VCaP (cell line): ENCODE measurements around the gene FOXA3.
"Not testable (repeated sequence)": the region's sequence is repeated elsewhere in the genome, so short reads cannot be mapped to it uniquely, and the experiment has no call there.

Source experiments
- H3K27ac ChIP-seq: fragments of 450-650 bp; 2 replicates; pipeline ENCODE4 v1.5.1; 2017
- CTCF ChIP-seq: fragments of 450-650 bp; conservative IDR thresholded peaks from 2 replicates; pipeline ENCODE4 v1.5.1; 2017; ENCODE audit warnings: mild to moderate bottlenecking, moderate library complexity

Gene FOXA3

DNA sequence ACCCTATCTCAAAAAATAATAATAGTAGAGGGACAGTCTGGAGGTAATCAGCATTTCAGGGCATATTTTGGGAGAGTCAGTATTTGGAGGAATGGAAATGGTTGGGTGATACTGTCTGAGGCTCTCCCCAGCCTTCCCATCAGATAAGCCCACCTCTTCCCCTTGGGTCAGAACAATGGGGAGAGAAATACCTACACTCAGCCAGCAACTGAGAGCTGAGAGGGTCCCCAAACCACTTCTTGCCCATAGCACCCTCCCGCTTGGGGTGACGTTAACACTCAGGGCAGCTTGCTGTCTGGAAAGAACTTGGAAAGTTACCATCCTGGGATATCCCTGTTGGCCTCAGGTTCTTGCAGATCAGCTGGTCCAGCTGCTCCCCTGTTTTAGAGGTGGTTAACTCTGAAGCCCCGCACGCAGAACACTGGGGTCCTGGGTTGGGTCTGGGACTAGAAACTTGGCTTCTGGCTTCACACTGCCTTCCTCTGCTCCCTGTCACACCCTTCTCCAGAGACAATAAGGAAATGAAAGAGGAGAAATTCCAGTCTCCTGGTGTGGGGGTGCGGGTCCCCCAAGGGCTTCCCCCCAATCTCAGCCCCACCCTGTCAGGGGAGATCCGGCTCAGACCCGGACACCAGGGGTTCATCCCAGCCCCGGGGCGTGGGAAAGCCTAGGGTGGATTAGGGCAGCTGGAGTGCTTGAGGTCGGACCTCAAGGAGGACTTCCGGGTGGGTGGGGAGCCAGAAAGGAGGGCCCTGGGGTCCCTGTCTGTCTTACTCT, 2.5 kb downstream of the FOXA3 start:
- no peak for TF ChIP-seq CTCF
- H3K27ac ChIP-seq, result no peak overlapping the region

- not testable (repeated sequence) for H3K27ac ChIP-seq
Observed at GRCh38 chr19:45867241-45867640, 3.1 kb downstream of the FOXA3 start.

- TF ChIP-seq CTCF, result no peak
Observed at GRCh38 chr19:45870798-45871197, 6.7 kb downstream of the FOXA3 start.

DNA sequence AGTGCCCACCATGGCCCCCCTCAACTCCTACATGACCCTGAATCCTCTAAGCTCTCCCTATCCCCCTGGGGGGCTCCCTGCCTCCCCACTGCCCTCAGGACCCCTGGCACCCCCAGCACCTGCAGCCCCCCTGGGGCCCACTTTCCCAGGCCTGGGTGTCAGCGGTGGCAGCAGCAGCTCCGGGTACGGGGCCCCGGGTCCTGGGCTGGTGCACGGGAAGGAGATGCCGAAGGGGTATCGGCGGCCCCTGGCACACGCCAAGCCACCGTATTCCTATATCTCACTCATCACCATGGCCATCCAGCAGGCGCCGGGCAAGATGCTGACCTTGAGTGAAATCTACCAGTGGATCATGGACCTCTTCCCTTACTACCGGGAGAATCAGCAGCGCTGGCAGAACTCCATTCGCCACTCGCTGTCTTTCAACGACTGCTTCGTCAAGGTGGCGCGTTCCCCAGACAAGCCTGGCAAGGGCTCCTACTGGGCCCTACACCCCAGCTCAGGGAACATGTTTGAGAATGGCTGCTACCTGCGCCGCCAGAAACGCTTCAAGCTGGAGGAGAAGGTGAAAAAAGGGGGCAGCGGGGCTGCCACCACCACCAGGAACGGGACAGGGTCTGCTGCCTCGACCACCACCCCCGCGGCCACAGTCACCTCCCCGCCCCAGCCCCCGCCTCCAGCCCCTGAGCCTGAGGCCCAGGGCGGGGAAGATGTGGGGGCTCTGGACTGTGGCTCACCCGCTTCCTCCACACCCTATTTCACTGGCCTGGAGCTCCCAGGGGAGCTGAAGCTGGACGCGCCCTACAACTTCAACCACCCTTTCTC, 8.2 kb downstream of the FOXA3 start:
- no peak for TF ChIP-seq CTCF
- H3K27ac ChIP-seq, result no peak overlapping the region

More at GRCh38 chr19:45870798-45871197, 6.7 kb downstream of the FOXA3 start:
- no peak overlapping the region for H3K27ac ChIP-seq

GRCh38 chr19:45873219-45873772, 9.2 kb downstream of the FOXA3 start:
- no peak for TF ChIP-seq CTCF
- no peak overlapping the region for H3K27ac ChIP-seq

DNA sequence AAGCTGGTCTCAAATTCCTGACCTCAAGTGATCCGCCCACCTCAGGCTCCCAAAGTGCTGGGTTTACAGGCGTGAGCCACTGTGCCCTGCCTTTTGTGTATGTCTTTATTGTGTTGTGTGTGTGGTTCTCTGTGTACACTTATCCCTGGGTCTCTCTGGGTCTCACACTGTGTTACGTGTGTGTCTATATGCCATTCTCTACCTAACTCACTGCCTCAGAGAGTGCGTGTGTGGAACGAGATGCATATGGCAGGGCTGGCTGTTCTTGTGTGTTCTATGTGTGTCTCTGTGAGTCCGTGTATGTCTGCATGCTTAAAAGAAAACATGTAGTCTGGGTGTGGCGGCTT, 10.5 kb downstream of the FOXA3 start:
- TF ChIP-seq CTCF, result no peak
- H3K27ac ChIP-seq, result no peak overlapping the region

DNA sequence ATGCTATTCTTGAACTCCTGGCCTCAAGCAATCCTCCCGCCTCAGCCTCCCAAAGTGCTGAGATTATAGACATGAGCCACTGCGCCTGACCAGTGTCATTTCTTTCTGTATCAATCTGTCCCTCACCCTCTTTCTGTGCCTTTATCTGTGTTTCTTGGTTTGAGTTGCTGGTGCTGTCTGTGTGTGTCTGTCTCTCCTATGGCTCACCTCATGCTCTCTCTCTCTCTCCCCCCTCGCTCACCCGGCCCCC, 12.0 kb downstream of the FOXA3 start:
- no peak overlapping the region for H3K27ac ChIP-seq
- no peak for TF ChIP-seq CTCF
